ENCODE data around the gene FBXL17. TPM values are rescaled to one million over a fixed set of nuclear protein-coding genes. Genes with fewer than 3 reads are reported as not detected.

FBXL17 gene
- total and polyA plus RNA-seq, 2 experiments from 2014 or later: 1.8 to 13.1 TPM

DNA sequence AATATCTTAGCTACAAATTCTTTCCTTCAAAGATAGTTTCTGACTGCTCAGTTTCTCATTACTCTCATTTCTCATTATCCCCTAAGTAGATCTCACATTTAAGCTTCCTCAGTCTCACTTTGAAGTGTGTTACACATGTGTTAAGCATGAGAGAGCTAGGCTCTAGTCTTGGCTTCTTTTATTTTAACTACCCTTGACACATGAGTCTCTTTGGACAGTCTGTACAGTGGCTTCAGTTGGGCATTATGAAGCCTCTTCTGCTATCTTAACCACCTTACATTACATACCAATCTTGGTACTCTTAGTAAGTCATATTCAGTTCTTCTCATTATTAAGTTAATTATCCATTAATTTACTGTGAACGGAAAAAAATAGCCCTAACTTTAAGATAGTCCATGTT lies 232.5 kb downstream of the FBXL17 start:
- in situ Hi-C loops (cut with MboI): no loop called here
- Histone ChIP-seq H3K9me2 (ENCODE audit: insufficient read depth) (no peaks in the 10 kb centered on the region), H3K27me3 (replicated peaks; ENCODE audit: insufficient read depth) (no peaks in the 10 kb centered on the region), H3K4me1 (ENCODE audit: insufficient read depth) (peaks cover 8% of the 10 kb centered on the region), H3K9ac (no peak overlapping the region), H3K79me2 (ENCODE audit: insufficient read depth) (no peaks in the 10 kb centered on the region), H3K27ac (no peak overlapping the region), H3K36me3 (ENCODE audit: low read depth) (no peaks in the 10 kb centered on the region), H3K4me2 (ENCODE audit: unreplicated experiment) (no peak overlapping the region), H2AFZ (no peak overlapping the region), H3K4me3 (no peak overlapping the region), H3F3A (ENCODE audit: insufficient read depth) (no peaks in the 10 kb centered on the region), H4K20me1 (ENCODE audit: insufficient read depth) (no peaks in the 10 kb centered on the region), H3K9me3 (ENCODE audit: low read depth) (no peaks in the 10 kb centered on the region)
- TF ChIP-seq EZH2phosphoT487 (IDR thresholded peaks at IDR 0.05; ENCODE audit: insufficient read depth, low read depth) (no peak), EZH2 (IDR thresholded peaks at IDR 0.05; ENCODE audit: insufficient read depth, poor library complexity, severe bottlenecking) (no peak)
- no peak for DNase-seq
- WGBS, 2 experiments (ENCODE audit: low coverage in 1 of 2, low lambda C conversion rate in 2 of 2, missing lambda C conversion rate in 2 of 2): 92 to 93% methylated on average over 1 of the region's 1 CpG

DNA sequence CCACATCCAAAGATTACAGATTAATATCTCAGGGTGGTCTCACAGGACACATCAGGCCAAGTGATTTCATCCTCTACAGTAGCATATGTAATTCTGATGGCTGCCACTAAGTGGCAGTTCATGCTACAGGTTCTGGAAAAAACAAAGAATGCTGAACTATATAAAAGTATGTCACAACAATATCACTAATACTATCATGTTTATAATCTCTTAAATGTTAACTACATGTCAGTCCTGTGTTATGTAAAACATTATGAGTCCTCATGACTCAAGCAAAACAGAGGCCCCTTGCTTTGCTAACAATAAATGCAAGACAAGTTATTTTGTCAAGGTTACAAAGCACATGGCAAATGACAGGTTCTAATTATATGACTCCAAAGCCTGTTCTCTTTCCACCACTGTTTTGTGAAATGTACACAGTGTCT lies 233.2 kb downstream of the FBXL17 start:
- in situ Hi-C loops (cut with MboI): no loop called here
- Histone ChIP-seq H3K9ac (no peak overlapping the region), H3K79me2 (ENCODE audit: insufficient read depth) (no peaks in the 10 kb centered on the region), H3K27ac (no peak overlapping the region), H3K36me3 (ENCODE audit: low read depth) (no peaks in the 10 kb centered on the region), H3K4me2 (ENCODE audit: unreplicated experiment) (no peak overlapping the region), H3F3A (ENCODE audit: insufficient read depth) (0 out of 2 replicates have a peak, but pooled peaks cover 3% of the 10 kb centered on the region), H2AFZ (no peak overlapping the region), H3K9me2 (ENCODE audit: insufficient read depth) (no peaks in the 10 kb centered on the region), H3K27me3 (replicated peaks; ENCODE audit: insufficient read depth) (no peaks in the 10 kb centered on the region), H3K4me1 (ENCODE audit: insufficient read depth) (peaks cover 14% of the 10 kb centered on the region), H3K4me3 (no peak overlapping the region), H3K9me3 (ENCODE audit: low read depth) (no peaks in the 10 kb centered on the region), H4K20me1 (ENCODE audit: insufficient read depth) (no peaks in the 10 kb centered on the region)
- peak; percentile 65 for DNase-seq
- TF ChIP-seq EZH2phosphoT487 (IDR thresholded peaks at IDR 0.05; ENCODE audit: insufficient read depth, low read depth) (no peak), EZH2 (IDR thresholded peaks at IDR 0.05; ENCODE audit: insufficient read depth, poor library complexity, severe bottlenecking) (no peak)

DNA sequence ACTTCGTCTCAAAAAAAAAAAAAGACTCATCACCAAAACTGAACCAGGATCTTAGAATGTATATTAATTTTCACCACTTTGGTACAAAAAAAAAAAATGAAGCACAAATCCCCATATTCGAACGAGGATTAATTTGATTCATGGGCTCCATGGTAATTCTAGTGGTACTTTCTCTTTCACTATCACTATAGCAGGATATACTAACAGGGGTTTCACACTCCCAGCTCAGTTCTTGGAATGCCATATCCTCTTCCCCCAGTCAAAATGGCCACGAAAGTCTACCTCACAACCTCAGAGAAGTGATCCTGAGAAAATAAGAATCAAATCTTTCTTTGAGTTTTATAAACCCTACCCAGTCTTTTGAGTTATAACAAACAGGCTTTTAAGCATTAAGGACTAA lies 235.7 kb downstream of the FBXL17 start:
- Histone ChIP-seq H3K9me2 (ENCODE audit: insufficient read depth) (no peaks in the 10 kb centered on the region), H3K9me3 (ENCODE audit: low read depth) (no peaks in the 10 kb centered on the region), H3K4me2 (ENCODE audit: unreplicated experiment) (no peak overlapping the region), H4K20me1 (ENCODE audit: insufficient read depth) (no peaks in the 10 kb centered on the region), H3K27ac (no peak overlapping the region), H3K4me1 (ENCODE audit: insufficient read depth) (peaks cover 21% of the 10 kb centered on the region), H3F3A (ENCODE audit: insufficient read depth) (0 out of 2 replicates have a peak, but pooled peaks cover 3% of the 10 kb centered on the region), H3K79me2 (ENCODE audit: insufficient read depth) (no peaks in the 10 kb centered on the region), H3K27me3 (replicated peaks; ENCODE audit: insufficient read depth) (no peaks in the 10 kb centered on the region), H3K9ac (no peak overlapping the region), H3K36me3 (ENCODE audit: low read depth) (no peaks in the 10 kb centered on the region), H2AFZ (no peak overlapping the region), H3K4me3 (no peak overlapping the region)
- in situ Hi-C loops (cut with MboI): no loop called here
- no peak for DNase-seq
- WGBS, 2 experiments (ENCODE audit: low coverage in 1 of 2, low lambda C conversion rate in 2 of 2, missing lambda C conversion rate in 2 of 2): 97% methylated on average over 4 of the region's 4 CpGs
- TF ChIP-seq EZH2 (IDR thresholded peaks at IDR 0.05; ENCODE audit: insufficient read depth, poor library complexity, severe bottlenecking) (no peak), EZH2phosphoT487 (IDR thresholded peaks at IDR 0.05; ENCODE audit: insufficient read depth, low read depth) (no peak)

DNA sequence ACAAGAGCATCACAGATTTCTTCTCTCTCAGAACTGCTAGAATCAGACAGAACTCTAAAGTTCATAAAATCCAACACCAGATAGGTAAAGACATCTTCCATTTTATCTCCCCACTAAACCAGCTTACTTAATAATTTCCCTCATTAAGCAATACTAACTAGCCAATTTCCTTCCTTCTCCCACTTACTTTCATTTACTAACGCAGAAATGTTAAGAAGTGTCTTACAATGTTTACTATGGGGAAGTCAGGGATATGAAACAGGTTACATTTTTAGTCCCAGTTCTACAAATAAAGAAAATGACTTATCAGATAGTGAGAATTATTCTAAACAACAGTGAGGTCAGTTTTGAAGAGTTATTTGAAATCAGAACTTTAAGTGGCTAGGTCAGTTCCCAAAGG lies 236.5 kb downstream of the FBXL17 start:
- 95 to 97% methylated on average over 1 of the region's 1 CpG for WGBS, 2 experiments (ENCODE audit: low coverage in 1 of 2, low lambda C conversion rate in 2 of 2, missing lambda C conversion rate in 2 of 2)

DNA sequence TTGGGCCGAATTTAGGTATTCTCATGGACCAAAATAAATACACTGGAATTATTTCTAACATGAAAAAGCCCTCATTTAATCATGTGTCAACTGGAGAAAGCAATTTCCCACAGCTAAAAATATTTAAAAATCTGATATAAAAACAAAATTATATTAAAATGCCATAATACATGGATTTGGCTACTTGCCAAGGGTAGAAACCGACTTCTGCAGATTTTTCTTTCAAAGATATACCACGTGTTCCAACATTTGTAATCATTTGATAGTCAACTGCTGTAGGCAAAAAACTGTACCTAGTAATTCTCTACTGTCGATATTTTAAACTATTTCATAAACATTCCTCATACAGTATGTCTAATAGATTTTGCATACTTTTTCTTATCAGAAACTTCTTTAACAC lies 237.6 kb downstream of the FBXL17 start:
- Histone ChIP-seq H3K27ac (0 out of 2 replicates have a peak overlapping the region, but pooled peaks have one; percentile 21), H3K4me1 (ENCODE audit: insufficient read depth) (peaks cover 21% of the 10 kb centered on the region), H3F3A (ENCODE audit: insufficient read depth) (0 out of 2 replicates have a peak, but pooled peaks cover 3% of the 10 kb centered on the region), H3K79me2 (ENCODE audit: insufficient read depth) (no peaks in the 10 kb centered on the region), H3K36me3 (ENCODE audit: low read depth) (no peaks in the 10 kb centered on the region), H3K27me3 (replicated peaks; ENCODE audit: insufficient read depth) (no peaks in the 10 kb centered on the region), H3K4me2 (ENCODE audit: unreplicated experiment) (peak overlapping the region; percentile 21), H3K4me3 (no peak overlapping the region), H3K9ac (no peak overlapping the region), H3K9me3 (ENCODE audit: low read depth) (no peaks in the 10 kb centered on the region), H2AFZ (no peak overlapping the region), H3K9me2 (ENCODE audit: insufficient read depth) (no peaks in the 10 kb centered on the region), H4K20me1 (ENCODE audit: insufficient read depth) (no peaks in the 10 kb centered on the region)
- in situ Hi-C loops (cut with MboI): no loop called here
- 94 to 96% methylated on average over 4 of the region's 4 CpGs for WGBS, 2 experiments (ENCODE audit: low coverage in 1 of 2, low lambda C conversion rate in 2 of 2, missing lambda C conversion rate in 2 of 2)
- TF ChIP-seq EZH2phosphoT487 (IDR thresholded peaks at IDR 0.05; ENCODE audit: insufficient read depth, low read depth) (no peak), EZH2 (IDR thresholded peaks at IDR 0.05; ENCODE audit: insufficient read depth, poor library complexity, severe bottlenecking) (no peak)
- DNase-seq: peak; percentile 4

More for the DNA sequence above, 236.5 kb downstream of the FBXL17 start:
- H3K79me2 ChIP-seq (ENCODE audit: insufficient read depth): no peaks in the 10 kb centered on the region
- H4K20me1 ChIP-seq (ENCODE audit: insufficient read depth): no peaks in the 10 kb centered on the region
- no peak for DNase-seq
- no peak overlapping the region for H3K9ac ChIP-seq
- no peak for TF ChIP-seq EZH2 (IDR thresholded peaks at IDR 0.05; ENCODE audit: insufficient read depth, poor library complexity, severe bottlenecking)
- TF ChIP-seq EZH2phosphoT487 (IDR thresholded peaks at IDR 0.05; ENCODE audit: insufficient read depth, low read depth): no peak
- no peak overlapping the region for H3K4me3 ChIP-seq
- no peak overlapping the region for H3K27ac ChIP-seq
- H2AFZ ChIP-seq: no peak overlapping the region
- H3F3A ChIP-seq (ENCODE audit: insufficient read depth): 0 out of 2 replicates have a peak, but pooled peaks cover 3% of the 10 kb centered on the region
- H3K9me2 ChIP-seq (ENCODE audit: insufficient read depth): no peaks in the 10 kb centered on the region
- no peaks in the 10 kb centered on the region for H3K27me3 ChIP-seq (replicated peaks; ENCODE audit: insufficient read depth)
- in situ Hi-C loops (cut with MboI): no loop called here
- no peaks in the 10 kb centered on the region for H3K9me3 ChIP-seq (ENCODE audit: low read depth)
- no peak overlapping the region for H3K4me2 ChIP-seq (ENCODE audit: unreplicated experiment)
- H3K4me1 ChIP-seq (ENCODE audit: insufficient read depth): peaks cover 21% of the 10 kb centered on the region
- no peaks in the 10 kb centered on the region for H3K36me3 ChIP-seq (ENCODE audit: low read depth)

Measured in GM23248 (cell line).